ENCODE data around the gene SUN1. TPM values are rescaled to one million over a fixed set of nuclear protein-coding genes. Genes with fewer than 3 reads are reported as not detected.

Gene SUN1
- total RNA-seq, 1 donor = 73.4 TPM

GRCh38 chr7:885893-886625 lies 53.8 kb downstream of the SUN1 start:
- TF ChIP-seq CTCF (IDR thresholded peaks at IDR 0.05; ENCODE audit: insufficient read depth, low read depth, low read length) = no peak
- H3K4me3 ChIP-seq (ENCODE audit: low read depth, low read length) = no peak overlapping the region
- DNase-seq (ENCODE audit: low read depth) = no peak

- no peak for TF ChIP-seq CTCF (IDR thresholded peaks at IDR 0.05; ENCODE audit: insufficient read depth, low read depth, low read length)
- DNase-seq (ENCODE audit: low read depth) = no peak
- no peak overlapping the region for H3K4me3 ChIP-seq (ENCODE audit: low read depth, low read length)
These were observed 54.6 kb downstream of the SUN1 start for GRCh38 chr7:886626-887487.

- H3K4me3 ChIP-seq (ENCODE audit: low read depth, low read length) = no peak overlapping the region
- no peak for TF ChIP-seq CTCF (IDR thresholded peaks at IDR 0.05; ENCODE audit: insufficient read depth, low read depth, low read length)
- no peak for DNase-seq (ENCODE audit: low read depth)
These were observed 55.2 kb downstream of the SUN1 start for GRCh38 chr7:887488-887820.

GRCh38 chr7:888081-889024 lies 56.1 kb downstream of the SUN1 start:
- H3K4me3 ChIP-seq (ENCODE audit: low read depth, low read length) = no peak overlapping the region
- DNase-seq (ENCODE audit: low read depth) = no peak
- TF ChIP-seq CTCF (IDR thresholded peaks at IDR 0.05; ENCODE audit: insufficient read depth, low read depth, low read length) = no peak

- no peak for DNase-seq (ENCODE audit: low read depth)
- TF ChIP-seq CTCF (IDR thresholded peaks at IDR 0.05; ENCODE audit: insufficient read depth, low read depth, low read length) = no peak
These were observed 56.7 kb downstream of the SUN1 start for GRCh38 chr7:889025-889390.

GRCh38 chr7:889391-889790 lies 57.1 kb downstream of the SUN1 start:
- no peak for TF ChIP-seq CTCF (IDR thresholded peaks at IDR 0.05; ENCODE audit: insufficient read depth, low read depth, low read length)
- no peak overlapping the region for H3K4me3 ChIP-seq (ENCODE audit: low read depth, low read length)
- DNase-seq (ENCODE audit: low read depth) = no peak

More at GRCh38 chr7:889025-889390, 56.7 kb downstream of the SUN1 start:
- H3K4me3 ChIP-seq (ENCODE audit: low read depth, low read length) = no peak overlapping the region
